GM12891 (cell line): Measurements from ENCODE around the gene EML1.

Experiments
- DNase-seq: peaks from one replicate; pipeline ENCODE4 v3.0.0; 2011; ENCODE audit warnings: low spot score; ENCODE audit not compliant: insufficient read length
- FAIRE-seq: peaks from 2 replicates; lab custom pipeline; 2011; peaks lifted over from hg19 to GRCh38; lab: Jason Lieb, UNC
- PAX5 ChIP-seq: IDR thresholded peaks from 2 replicates; pipeline ENCODE4 v1.6.1; 2011; ENCODE audit warnings: low read length, moderate library complexity, mild to moderate bottlenecking; ENCODE audit not compliant: insufficient read depth, severe bottlenecking
- POLR2A ChIP-seq: IDR thresholded peaks from 2 replicates; pipeline ENCODE4 v1.6.1; 2011; ENCODE audit warnings: low read depth, low read length, control low read depth
- POLR2AphosphoS5 ChIP-seq: IDR thresholded peaks from 2 replicates; pipeline ENCODE4 v1.6.1; 2011; ENCODE audit warnings: low read depth, low read length, control low read depth
- POU2F2 ChIP-seq: IDR thresholded peaks from 2 replicates; pipeline ENCODE4 v1.6.1; 2011; ENCODE audit warnings: low read depth, mild to moderate bottlenecking, control low read depth, low read length, moderate library complexity
- SPI1 ChIP-seq: IDR thresholded peaks from 2 replicates; pipeline ENCODE4 v1.6.1; 2011; ENCODE audit warnings: low read depth, low read length, control low read depth
- TAF1 ChIP-seq: IDR thresholded peaks from 2 replicates; pipeline ENCODE4 v1.6.1; 2011; ENCODE audit warnings: low read depth, low read length, control low read depth

The EML1 gene

GRCh38 chr14:99870617-99871016 lies 77.4 kb downstream of the EML1 start:
- no peak for DNase-seq
- FAIRE-seq: no peak
- TF ChIP-seq TAF1 (no peak), POU2F2 (no peak), POLR2A (no peak), POLR2AphosphoS5 (no peak), SPI1 (no peak), PAX5 (no peak)

GRCh38 chr14:99871771-99872170 lies 78.6 kb downstream of the EML1 start:
- FAIRE-seq (no peak), DNase-seq (no peak)
- TF ChIP-seq POLR2AphosphoS5 (no peak), POU2F2 (no peak), TAF1 (no peak), SPI1 (no peak), PAX5 (no peak)

- FAIRE-seq: no peak
Observed at GRCh38 chr14:99872786-99873440, 79.7 kb downstream of the EML1 start.

GRCh38 chr14:99873653-99874052 lies 80.4 kb downstream of the EML1 start:
- FAIRE-seq: no peak
- TF ChIP-seq TAF1 (no peak), PAX5 (no peak), POLR2A (no peak), POU2F2 (no peak), POLR2AphosphoS5 (no peak), SPI1 (no peak)

More at GRCh38 chr14:99872786-99873440, 79.7 kb downstream of the EML1 start:
- TF ChIP-seq POLR2AphosphoS5: no peak
- TF ChIP-seq POLR2A: no peak
- TF ChIP-seq SPI1: no peak
- TF ChIP-seq PAX5: no peak
- TF ChIP-seq TAF1: no peak
- TF ChIP-seq POU2F2: no peak
- no peak for DNase-seq

GRCh38 chr14:99874306-99874705 lies 81.1 kb downstream of the EML1 start:
- DNase-seq (no peak), FAIRE-seq (no peak)
- TF ChIP-seq POLR2AphosphoS5 (no peak), TAF1 (no peak), POU2F2 (no peak), POLR2A (no peak), PAX5 (no peak), SPI1 (no peak)

More at GRCh38 chr14:99873653-99874052, 80.4 kb downstream of the EML1 start:
- no peak for DNase-seq

- FAIRE-seq: no peak
- TF ChIP-seq POLR2A (no peak), POLR2AphosphoS5 (no peak), SPI1 (no peak), POU2F2 (no peak), TAF1 (no peak), PAX5 (no peak)
- DNase-seq: no peak
Observed at GRCh38 chr14:99875421-99875820, 82.2 kb downstream of the EML1 start.

DNA sequence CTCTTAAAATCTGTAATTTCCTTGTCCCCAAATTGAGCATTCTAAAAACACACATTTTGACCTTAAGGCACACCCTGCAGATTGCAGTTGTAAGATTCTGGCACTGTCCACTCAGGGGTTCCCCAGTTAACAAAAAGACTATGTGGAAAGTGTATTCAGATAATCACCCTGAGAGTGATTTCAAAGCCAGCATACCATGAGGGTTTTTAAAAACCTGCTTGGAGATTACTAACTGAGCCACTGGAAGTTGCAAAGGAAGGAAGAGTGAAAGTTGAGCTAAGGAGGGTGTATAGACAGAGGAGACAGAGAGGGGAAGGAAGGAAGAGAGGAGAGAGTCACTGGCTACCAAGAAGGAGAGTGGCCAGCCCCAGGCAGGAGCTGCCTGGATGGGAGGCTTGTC lies 82.6 kb downstream of the EML1 start:
- TF ChIP-seq PAX5: no peak
- no peak for FAIRE-seq
- no peak for DNase-seq

GRCh38 chr14:99876406-99876805 lies 83.2 kb downstream of the EML1 start:
- no peak for FAIRE-seq
- TF ChIP-seq PAX5: no peak

GRCh38 chr14:99878563-99878962 lies 85.3 kb downstream of the EML1 start:
- no peak for FAIRE-seq
- TF ChIP-seq TAF1: no peak
- TF ChIP-seq PAX5: no peak
- TF ChIP-seq POU2F2: no peak
- TF ChIP-seq SPI1: no peak
- no peak for TF ChIP-seq POLR2A
- no peak for TF ChIP-seq POLR2AphosphoS5
- no peak for DNase-seq

More at GRCh38 chr14:99876406-99876805, 83.2 kb downstream of the EML1 start:
- no peak for DNase-seq

DNA sequence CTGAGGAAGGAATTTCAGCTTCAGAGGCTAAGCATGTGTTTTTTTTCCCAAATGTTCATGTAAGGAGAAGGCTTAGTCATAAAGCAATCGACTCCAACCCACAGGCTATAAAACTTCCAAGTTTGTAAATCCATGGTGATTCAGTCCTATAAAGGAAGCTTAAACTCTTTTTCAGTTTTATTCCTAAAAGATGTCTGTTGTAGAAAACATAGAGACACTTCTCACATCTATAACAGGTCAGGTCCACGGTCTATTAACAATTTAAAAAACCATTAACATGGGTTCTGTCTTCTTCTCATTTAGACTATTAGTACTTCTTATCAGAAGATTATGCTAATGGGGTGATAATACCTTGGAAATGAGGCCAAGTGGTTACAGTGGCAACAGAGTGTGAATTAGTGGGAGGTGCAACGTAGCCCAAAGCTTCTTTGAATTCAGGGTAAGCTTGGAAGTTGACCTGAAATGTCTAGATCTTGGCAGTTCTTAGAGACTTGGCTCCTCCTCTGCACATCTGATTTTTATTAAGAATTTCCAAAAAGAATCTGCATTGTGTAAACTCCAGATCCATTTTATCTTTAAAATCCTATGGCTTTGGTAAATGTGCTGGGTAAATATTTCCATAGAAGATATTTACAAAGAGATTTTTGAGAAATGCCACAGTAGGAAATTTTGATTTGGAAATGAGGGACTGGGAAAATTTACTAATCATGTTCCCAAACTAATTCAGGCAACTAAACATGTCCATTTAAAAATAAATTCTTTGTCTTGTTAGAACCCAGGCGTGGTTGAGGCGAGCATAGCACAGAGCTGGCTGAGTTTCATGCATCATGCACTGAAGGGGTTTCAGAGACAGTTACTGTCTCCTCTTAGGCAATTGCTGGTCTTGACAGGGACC lies 86.4 kb downstream of the EML1 start:
- DNase-seq (no peak), FAIRE-seq (no peak)

More for the DNA sequence above, 86.4 kb downstream of the EML1 start:
- TF ChIP-seq POLR2AphosphoS5 (no peak), POLR2A (no peak), PAX5 (no peak), POU2F2 (no peak), SPI1 (no peak), TAF1 (no peak)
